ENCODE results near the gene GPR31.
"Not testable (repeated sequence)": the region's sequence is repeated elsewhere in the genome, so short reads cannot be mapped to it uniquely, and the experiment has no call there.

Gene GPR31, protein sequence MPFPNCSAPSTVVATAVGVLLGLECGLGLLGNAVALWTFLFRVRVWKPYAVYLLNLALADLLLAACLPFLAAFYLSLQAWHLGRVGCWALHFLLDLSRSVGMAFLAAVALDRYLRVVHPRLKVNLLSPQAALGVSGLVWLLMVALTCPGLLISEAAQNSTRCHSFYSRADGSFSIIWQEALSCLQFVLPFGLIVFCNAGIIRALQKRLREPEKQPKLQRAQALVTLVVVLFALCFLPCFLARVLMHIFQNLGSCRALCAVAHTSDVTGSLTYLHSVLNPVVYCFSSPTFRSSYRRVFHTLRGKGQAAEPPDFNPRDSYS
- 0 reads per million in 9 experiments for total RNA-seq

DNA sequence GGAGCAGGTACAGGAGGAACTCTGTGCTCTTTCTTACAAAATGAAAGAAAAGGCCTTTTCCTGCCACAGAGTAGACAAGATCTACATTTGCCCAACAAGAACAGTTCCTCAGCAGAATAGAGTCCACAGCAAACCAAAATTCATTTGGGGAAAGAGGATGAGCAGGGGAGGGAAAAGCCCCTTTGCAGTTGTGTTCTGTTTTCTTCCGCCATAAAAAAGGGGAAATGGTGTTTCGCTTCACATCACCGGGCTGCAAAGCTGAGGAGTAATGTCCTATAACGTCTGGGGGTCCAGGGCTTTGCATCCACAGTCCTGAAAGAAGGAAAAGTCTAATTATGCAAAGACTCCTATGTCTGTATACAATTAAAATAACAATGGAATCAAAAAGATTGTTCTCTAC is at the start of gene GPR31:
Gene GPR31, minus strand, starts transcription at position 118 of the 400 bp plus-strand sequence. CDS start 149 bp downstream, outside the sequence.
- H3K27ac Mint-ChIP-seq, result no peak within 1 kb of the TSS
- no peaks in the 10 kb centered on the region for H3K27me3 Mint-ChIP-seq
- H3K36me3 Mint-ChIP-seq (ENCODE audit: insufficient read depth), result no peaks in the 10 kb centered on the region
- no peaks in the 10 kb centered on the region for H3K9me3 Mint-ChIP-seq
- peaks cover 10 to 16% of the 10 kb centered on the region in 2 donors for H3K4me1 Mint-ChIP-seq (ENCODE audit: low read depth in 2 of 2)
- H3K4me3 Mint-ChIP-seq, result no peak within 1 kb of the TSS
- no peak for DNase-seq
- no peak for ATAC-seq (replicated peaks)

GRCh38 chr6:167207527-167207926 is 49.7 kb upstream of the GPR31 start:
- H3K4me1 Mint-ChIP-seq (ENCODE audit: low read depth in 2 of 2), result peaks cover 0 to 7% of the 10 kb centered on the region in 2 donors

GRCh38 chr6:167205316-167205715 is 47.5 kb upstream of the GPR31 start:
- not testable (repeated sequence) for H3K36me3 Mint-ChIP-seq (ENCODE audit: insufficient read depth); H3K9me3 Mint-ChIP-seq; H3K4me1 Mint-ChIP-seq (ENCODE audit: low read depth in 2 of 2); DNase-seq; H3K27ac Mint-ChIP-seq; H3K4me3 Mint-ChIP-seq; ATAC-seq (replicated peaks)
- H3K27me3 Mint-ChIP-seq, result peaks cover 50 to 67% of the 10 kb centered on the region in 2 donors

More at GRCh38 chr6:167207527-167207926, 49.7 kb upstream of the GPR31 start:
- no peak for DNase-seq
- Mint-ChIP-seq H3K36me3 (ENCODE audit: insufficient read depth) (no peaks in the 10 kb centered on the region), H3K9me3 (no peaks in the 10 kb centered on the region), H3K27ac (no peak overlapping the region), H3K27me3 (peaks cover 32 to 47% of the 10 kb centered on the region in 2 donors), H3K4me3 (no peak overlapping the region)
- ATAC-seq (replicated peaks), result no peak

GRCh38 chr6:167204059-167204348 is 46.2 kb upstream of the GPR31 start:
- not testable (repeated sequence) for ATAC-seq (replicated peaks); H3K4me1 Mint-ChIP-seq (ENCODE audit: low read depth in 2 of 2); H3K4me3 Mint-ChIP-seq; H3K9me3 Mint-ChIP-seq; DNase-seq; H3K36me3 Mint-ChIP-seq (ENCODE audit: insufficient read depth); H3K27ac Mint-ChIP-seq
- H3K27me3 Mint-ChIP-seq, result peaks cover 52 to 67% of the 10 kb centered on the region in 2 donors

- H3K9me3 Mint-ChIP-seq; H3K36me3 Mint-ChIP-seq (ENCODE audit: insufficient read depth); ATAC-seq (replicated peaks); H3K4me3 Mint-ChIP-seq; DNase-seq; H3K27ac Mint-ChIP-seq; H3K4me1 Mint-ChIP-seq (ENCODE audit: low read depth in 2 of 2): not testable (repeated sequence)
- peaks cover 55 to 69% of the 10 kb centered on the region in 2 donors for H3K27me3 Mint-ChIP-seq
Observed at GRCh38 chr6:167203261-167204058, 45.7 kb upstream of the GPR31 start.

- not testable (repeated sequence) for H3K36me3 Mint-ChIP-seq (ENCODE audit: insufficient read depth); ATAC-seq (replicated peaks); H3K4me1 Mint-ChIP-seq (ENCODE audit: low read depth in 2 of 2); DNase-seq; H3K27ac Mint-ChIP-seq; H3K4me3 Mint-ChIP-seq; H3K9me3 Mint-ChIP-seq
- H3K27me3 Mint-ChIP-seq, result peaks cover 60 to 76% of the 10 kb centered on the region in 2 donors
Observed at GRCh38 chr6:167202613-167203012, 44.8 kb upstream of the GPR31 start.

- H3K4me1 Mint-ChIP-seq (ENCODE audit: low read depth in 2 of 2), result peaks cover 0 to 2% of the 10 kb centered on the region in 2 donors
- H3K9me3 Mint-ChIP-seq, result no peaks in the 10 kb centered on the region
- ATAC-seq (replicated peaks) (no peak), DNase-seq (no peak)
- no peak overlapping the region for H3K27ac Mint-ChIP-seq
- no peaks in the 10 kb centered on the region for H3K36me3 Mint-ChIP-seq (ENCODE audit: insufficient read depth)
- peaks cover 54 to 70% of the 10 kb centered on the region in 2 donors for H3K27me3 Mint-ChIP-seq
- no peak overlapping the region for H3K4me3 Mint-ChIP-seq
Observed at GRCh38 chr6:167200806-167201205, 43.0 kb upstream of the GPR31 start.

- H3K4me3 Mint-ChIP-seq; DNase-seq; H3K36me3 Mint-ChIP-seq (ENCODE audit: insufficient read depth); H3K27ac Mint-ChIP-seq; H3K9me3 Mint-ChIP-seq; H3K4me1 Mint-ChIP-seq (ENCODE audit: low read depth in 2 of 2); ATAC-seq (replicated peaks): not testable (repeated sequence)
- peaks cover 41 to 67% of the 10 kb centered on the region in 2 donors for H3K27me3 Mint-ChIP-seq
Observed at GRCh38 chr6:167195941-167196610, 38.3 kb upstream of the GPR31 start.

GRCh38 chr6:167193515-167194125 is 35.8 kb upstream of the GPR31 start:
- H3K9me3 Mint-ChIP-seq; H3K27ac Mint-ChIP-seq; H3K4me1 Mint-ChIP-seq (ENCODE audit: low read depth in 2 of 2); H3K36me3 Mint-ChIP-seq (ENCODE audit: insufficient read depth); DNase-seq; ATAC-seq (replicated peaks); H3K4me3 Mint-ChIP-seq: not testable (repeated sequence)
- peaks cover 36 to 43% of the 10 kb centered on the region in 2 donors for H3K27me3 Mint-ChIP-seq

DNA sequence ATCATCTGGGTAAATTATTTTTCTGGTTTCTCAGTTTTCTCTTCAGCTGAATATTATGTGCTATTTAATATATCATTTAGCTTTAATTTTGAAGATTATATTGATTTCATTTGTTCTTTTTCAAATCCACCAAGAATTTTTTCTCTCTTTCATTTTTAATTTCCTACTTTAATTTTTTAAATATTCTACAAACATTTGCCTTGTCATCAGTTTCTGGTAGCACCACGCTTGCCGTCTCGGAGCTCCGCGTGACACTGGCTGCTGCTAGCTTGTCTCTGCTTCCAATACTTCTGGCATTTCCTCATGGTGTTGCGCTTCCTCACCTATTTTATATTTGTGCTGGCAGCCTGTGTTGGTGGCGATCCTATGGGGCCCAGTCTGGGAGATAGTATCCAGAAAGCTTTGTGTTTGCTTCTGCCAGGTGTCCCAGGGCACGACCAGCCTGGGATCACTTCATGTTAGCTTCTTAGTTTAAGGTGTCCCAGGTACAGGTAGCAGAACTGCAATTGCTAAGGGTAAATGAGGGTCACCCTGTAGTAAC is 33.3 kb upstream of the GPR31 start:
- not testable (repeated sequence) for ATAC-seq (replicated peaks); H3K4me3 Mint-ChIP-seq; DNase-seq; H3K36me3 Mint-ChIP-seq (ENCODE audit: insufficient read depth); H3K4me1 Mint-ChIP-seq (ENCODE audit: low read depth in 2 of 2); H3K9me3 Mint-ChIP-seq; H3K27ac Mint-ChIP-seq
- peaks cover 19 to 23% of the 10 kb centered on the region in 2 donors for H3K27me3 Mint-ChIP-seq

- H3K9me3 Mint-ChIP-seq; H3K36me3 Mint-ChIP-seq (ENCODE audit: insufficient read depth); DNase-seq; ATAC-seq (replicated peaks); H3K27ac Mint-ChIP-seq; H3K4me3 Mint-ChIP-seq; H3K4me1 Mint-ChIP-seq (ENCODE audit: low read depth in 2 of 2): not testable (repeated sequence)
- H3K27me3 Mint-ChIP-seq, result peaks cover 7 to 19% of the 10 kb centered on the region in 2 donors
Observed at GRCh38 chr6:167187275-167187674, 29.5 kb upstream of the GPR31 start.

- H3K36me3 Mint-ChIP-seq (ENCODE audit: insufficient read depth); ATAC-seq (replicated peaks); H3K27ac Mint-ChIP-seq; H3K9me3 Mint-ChIP-seq; DNase-seq; H3K4me1 Mint-ChIP-seq (ENCODE audit: low read depth in 2 of 2); H3K4me3 Mint-ChIP-seq; H3K27me3 Mint-ChIP-seq: not testable (repeated sequence)
Observed at GRCh38 chr6:167185101-167185500, 27.3 kb upstream of the GPR31 start.

- ATAC-seq (replicated peaks), result peak; percentile 81
- not testable (repeated sequence) for H3K36me3 Mint-ChIP-seq (ENCODE audit: insufficient read depth); H3K27ac Mint-ChIP-seq; DNase-seq; H3K4me3 Mint-ChIP-seq; H3K27me3 Mint-ChIP-seq; H3K9me3 Mint-ChIP-seq; H3K4me1 Mint-ChIP-seq (ENCODE audit: low read depth in 2 of 2)
Observed at GRCh38 chr6:167182913-167183314, 25.1 kb upstream of the GPR31 start.

Data from effector memory CD8-positive, alpha-beta T cell (primary cell).